A673 (cell line): ENCODE data around the gene FCAR.

Source experiments
- EZH2 ChIP-seq: fragments of 200-600 bp; sonication (generic); IDR thresholded peaks from 2 replicates; pipeline ENCODE4 v1.6.1; 2017; ENCODE audit warnings: borderline replicate concordance, low read depth, mild to moderate bottlenecking, mixed read lengths, antibody characterized with exemption, low read length; ENCODE audit not compliant: poor library complexity, severe bottlenecking
- TF ChIP-seq, protein P1 (sequence below): fragments of 300-800, 200-600 bp; sonication (generic); conservative IDR thresholded peaks from 2 replicates; pipeline ENCODE4 v1.5.1; 2017; ENCODE audit warnings: low read depth, mild to moderate bottlenecking, antibody characterized with exemption, low read length, moderate library complexity, mixed read lengths

GRCh38 chr19:54883228-54883627 is 9.2 kb downstream of the FCAR start:
- TF ChIP-seq, protein P1, sequence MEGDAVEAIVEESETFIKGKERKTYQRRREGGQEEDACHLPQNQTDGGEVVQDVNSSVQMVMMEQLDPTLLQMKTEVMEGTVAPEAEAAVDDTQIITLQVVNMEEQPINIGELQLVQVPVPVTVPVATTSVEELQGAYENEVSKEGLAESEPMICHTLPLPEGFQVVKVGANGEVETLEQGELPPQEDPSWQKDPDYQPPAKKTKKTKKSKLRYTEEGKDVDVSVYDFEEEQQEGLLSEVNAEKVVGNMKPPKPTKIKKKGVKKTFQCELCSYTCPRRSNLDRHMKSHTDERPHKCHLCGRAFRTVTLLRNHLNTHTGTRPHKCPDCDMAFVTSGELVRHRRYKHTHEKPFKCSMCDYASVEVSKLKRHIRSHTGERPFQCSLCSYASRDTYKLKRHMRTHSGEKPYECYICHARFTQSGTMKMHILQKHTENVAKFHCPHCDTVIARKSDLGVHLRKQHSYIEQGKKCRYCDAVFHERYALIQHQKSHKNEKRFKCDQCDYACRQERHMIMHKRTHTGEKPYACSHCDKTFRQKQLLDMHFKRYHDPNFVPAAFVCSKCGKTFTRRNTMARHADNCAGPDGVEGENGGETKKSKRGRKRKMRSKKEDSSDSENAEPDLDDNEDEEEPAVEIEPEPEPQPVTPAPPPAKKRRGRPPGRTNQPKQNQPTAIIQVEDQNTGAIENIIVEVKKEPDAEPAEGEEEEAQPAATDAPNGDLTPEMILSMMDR: no peak
- TF ChIP-seq EZH2: no peak
